GM19238 (cell line): Measurements from ENCODE around the gene PAM16.

Experiments used
- DNase-seq: peaks from one replicate; pipeline ENCODE4 v3.0.0; 2011; ENCODE audit warnings: low spot score; ENCODE audit not compliant: insufficient read length

PAM16 gene

DNA sequence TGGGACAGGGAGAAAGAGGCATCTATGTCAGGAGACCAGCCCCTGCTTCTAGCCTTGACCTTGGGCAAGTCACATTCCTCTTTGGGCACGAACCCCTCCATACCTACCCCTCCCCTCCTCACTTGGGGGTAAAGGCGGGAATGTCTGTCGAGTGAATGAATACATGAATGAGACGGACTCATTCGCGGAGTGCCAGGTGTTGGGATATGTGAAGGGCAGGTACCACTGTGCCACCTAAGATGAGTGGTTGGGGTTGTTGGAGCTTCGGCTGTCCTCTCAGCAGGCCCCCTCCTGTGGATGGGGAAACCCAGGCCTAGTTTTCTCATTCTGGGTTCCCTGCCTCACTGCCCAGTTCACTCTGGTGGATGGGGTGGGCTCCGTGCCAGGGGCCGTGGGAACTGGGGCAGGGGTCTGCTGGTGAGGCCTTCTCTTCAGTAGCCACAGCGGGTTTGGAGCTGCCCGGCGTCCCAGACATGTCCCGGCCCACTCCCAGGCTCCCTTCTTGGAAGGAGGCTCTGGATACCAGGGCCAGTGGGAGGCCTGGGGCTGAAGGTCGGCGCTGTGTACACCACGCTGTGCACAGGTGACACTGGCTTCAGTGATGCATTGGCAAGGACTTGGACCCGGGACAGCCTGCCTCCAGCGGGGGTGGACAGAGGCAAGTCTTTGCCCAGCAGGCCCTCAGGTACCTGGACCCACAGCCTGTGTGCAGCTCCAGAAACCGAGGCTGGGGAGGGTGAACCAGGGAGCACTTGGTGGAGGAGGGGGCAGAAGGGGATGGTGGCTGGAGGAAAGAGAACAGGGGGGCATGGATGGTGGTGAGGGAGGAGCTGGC is 29.6 kb downstream of the PAM16 start:
- no peak for DNase-seq

DNA sequence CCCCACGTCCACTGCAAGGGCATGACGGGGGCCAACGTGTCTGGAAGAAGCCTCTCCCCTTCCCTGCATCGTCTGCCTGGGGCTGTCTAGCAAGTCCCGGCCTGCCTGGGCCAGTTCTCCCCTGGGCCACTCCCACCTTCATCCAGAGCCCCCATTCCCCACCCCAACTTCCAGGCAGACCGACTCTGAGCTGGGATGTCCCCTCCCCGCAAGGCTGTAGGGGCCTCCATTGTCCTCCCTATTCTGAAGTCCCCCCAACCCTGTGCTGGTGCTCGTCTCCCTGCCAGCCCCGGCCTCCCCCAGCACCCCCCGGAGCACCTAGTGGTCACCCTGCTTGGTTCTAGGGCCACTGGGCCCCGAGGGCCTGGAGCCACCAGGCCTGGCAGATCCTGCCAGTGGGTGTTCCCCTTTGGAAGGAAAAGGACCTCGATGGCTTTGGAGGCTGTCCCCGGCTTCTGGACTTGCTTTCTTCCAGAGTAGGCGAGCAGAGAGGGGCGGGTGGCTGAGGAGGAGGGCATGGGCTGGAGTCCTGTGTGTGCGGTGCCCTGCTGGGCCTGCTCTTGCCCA is 30.5 kb downstream of the PAM16 start:
- no peak for DNase-seq

GRCh38 chr16:4319454-4320421 is 31.4 kb downstream of the PAM16 start:
- no peak for DNase-seq

GRCh38 chr16:4318967-4319366 is 32.2 kb downstream of the PAM16 start:
- no peak for DNase-seq

DNA sequence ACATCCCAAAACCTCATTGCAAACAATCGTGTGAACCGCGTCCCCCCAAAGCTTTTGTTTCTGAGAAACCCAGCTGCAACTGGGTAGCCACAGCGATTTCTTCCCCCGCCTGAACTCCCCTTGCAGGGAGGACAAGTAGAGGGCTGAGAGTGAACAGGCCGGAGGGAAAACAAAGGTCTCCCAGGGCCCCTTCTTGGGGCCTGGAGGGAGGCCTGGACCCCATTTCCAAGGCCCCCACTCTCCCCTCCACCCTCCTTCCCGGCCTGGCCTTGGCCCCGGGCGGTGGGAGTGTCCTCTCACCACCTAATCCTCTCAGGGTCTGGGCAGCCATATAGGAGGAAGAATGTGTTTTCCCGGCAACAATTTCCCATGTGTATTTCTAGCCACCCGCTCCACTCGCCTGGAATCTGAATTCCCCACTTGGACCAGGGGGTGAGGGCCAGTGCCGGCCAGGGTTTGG is 32.6 kb downstream of the PAM16 start:
- no peak for DNase-seq

DNA sequence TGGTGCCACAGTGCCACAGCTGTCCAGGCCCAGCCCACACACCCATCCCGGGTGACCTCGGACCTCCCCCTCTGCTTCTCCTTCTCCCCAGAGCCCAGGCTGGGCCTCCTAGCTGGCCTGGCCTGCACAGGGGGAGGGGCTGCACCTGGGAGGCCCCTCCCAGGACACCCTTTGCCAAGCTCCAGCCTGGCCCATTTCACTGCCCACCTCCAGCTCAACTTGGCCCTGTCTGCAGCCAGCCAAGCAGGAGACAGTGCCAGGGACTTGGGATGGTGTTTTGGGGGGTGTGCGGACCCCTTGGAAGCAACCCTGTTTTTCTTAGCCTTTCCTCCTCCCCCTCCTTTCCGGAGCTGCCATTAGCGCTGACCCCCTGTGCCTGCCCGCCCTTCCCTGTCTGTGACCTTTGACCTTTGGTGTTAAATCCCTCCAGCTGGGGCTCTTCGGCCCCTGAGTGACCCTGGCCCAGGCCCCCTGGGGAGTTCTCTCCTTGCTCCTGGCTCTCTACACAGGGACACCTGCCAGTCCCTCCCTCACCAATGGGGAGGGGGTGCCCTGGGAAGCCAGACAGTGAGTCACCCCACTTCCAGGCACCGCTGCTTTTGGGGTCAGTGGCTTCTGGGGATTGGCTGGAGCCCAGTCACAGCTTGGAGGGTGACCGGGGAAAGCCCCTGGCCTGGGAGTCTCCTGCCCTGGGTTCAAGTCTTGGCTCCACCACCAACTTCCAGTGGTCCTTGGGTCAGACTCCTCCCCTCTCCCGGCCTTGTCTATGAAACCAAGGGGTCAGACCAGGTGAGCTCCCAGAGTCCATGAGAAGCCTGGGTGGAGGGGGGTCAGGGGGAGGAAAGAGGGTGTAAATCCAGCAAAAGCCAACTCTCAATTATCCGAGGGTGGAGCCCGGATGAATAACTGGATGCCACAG is 33.3 kb downstream of the PAM16 start:
- no peak for DNase-seq

DNA sequence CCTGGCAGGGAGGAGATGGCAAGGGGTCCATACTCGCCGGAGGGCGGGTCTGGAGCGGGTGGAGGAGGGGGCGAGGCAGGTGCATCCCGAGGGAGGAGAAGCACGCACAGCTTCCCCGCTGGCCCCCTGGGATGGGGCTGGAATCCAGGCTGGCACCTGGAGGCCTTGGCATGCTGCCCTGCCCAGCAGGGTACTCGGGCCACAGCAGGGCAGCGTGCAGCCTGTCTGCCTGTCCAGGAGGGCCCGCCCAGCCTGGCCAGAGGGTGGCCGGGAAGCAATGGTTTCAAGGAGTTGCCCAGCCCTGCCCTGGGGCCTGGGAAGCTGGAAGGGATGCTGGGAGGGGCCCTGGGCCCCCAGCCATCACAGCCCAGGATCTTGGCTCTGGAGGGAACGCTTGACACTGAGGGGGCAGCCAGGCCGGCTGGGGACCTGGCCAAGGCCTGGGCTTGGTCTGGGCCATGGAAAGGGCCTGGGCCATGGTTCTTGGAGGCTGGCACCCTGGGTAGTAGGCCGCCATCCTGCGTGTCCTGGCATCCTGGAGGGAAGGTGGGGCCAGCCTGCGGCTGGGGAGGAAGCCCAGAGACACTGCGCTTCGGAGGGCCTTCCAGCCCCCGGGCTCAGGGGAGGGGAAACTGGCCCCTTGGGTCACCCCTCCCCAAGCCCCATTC is 34.1 kb downstream of the PAM16 start:
- no peak for DNase-seq

DNA sequence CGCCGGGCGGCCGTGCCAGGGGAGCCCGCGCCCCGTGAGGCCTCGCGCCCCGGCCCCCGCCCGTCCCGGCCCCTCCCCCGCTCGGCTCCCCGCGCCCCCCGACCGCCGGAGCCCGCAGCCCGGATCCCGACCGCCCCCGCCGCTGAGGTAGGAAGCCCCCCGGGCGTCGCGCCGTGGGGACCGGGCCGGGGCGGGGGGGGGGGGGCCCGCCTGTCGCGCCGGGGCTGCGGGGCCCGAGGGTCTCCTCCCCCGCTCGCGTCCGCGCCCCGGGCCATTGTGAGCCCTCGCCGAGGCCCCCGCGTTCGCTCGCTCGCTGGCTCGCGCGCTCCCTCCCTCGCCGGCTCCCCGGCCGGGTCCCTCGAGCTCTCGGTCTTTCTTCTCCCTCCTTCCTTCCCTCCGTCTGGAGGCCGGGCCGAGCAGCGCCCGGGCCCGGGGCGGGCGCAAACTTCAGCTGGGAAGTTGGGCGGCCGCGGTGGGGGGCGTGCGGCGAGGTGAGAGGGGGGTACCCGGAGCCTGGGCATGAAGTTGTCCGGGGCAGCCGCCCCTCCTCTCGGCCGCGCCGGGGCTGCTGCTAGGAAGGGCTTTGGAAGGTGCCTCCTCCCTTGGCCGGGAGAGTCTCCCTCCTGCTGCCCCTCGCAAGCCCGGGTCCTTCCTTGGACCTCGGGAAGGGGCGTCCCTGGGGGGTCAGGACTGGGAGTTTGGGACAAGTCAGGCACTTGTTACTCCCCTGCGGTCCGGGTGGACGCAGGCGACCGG is 34.8 kb downstream of the PAM16 start:
- no peak for DNase-seq

GRCh38 chr16:4315186-4316107 is 35.7 kb downstream of the PAM16 start, which contains the start of gene GLIS2:
Gene GLIS2, plus strand, starts transcription at chr16:4316067. Its CDS starts 16,214 bp downstream, at chr16:4332281.
- no peak for DNase-seq

GRCh38 chr16:4314532-4315185 is 36.5 kb downstream of the PAM16 start:
- DNase-seq = no peak

DNA sequence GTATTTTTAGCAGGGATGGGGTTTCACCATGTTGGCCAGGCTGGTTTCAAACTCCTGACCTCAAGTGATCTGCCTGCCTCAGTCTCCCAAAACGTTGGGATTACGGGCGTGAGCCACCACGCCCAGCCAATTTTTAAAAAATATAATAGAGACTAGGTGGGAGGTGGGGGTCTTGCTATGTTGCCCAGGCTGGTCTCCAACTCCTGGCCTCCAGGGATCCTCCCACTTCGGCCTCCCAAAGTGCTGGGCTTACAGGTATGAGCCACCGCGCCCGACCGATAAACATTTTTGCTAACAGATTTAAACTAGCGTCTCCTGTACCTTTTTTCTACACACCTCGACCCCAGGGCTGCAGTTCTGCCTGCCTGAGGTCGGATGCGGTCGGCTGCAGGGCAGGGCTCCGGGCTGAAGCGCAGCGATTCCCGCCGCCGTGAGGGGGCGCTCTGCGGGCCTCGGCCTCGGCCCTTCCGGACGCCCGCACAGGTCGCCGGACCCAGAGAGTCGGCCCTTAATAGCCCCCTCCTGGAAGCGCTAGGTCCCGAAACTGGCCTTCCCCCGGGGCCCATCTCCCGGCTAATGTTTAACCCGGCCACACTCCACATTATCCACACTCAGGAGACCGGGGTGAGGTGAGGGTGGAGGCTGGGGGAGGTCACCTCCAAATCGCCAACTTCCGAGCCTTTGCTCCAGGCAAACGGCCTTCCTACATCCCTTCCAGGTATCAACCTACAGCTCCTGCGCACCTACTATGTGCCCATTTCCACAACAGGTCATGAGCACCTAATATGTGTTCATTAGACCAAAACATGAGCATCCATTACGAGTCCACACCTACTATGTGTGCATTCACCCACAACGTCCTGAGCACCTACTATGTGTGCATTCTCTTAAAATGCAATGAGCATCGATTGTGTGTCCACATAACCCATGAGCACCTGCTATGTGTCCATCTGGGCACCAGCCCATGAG is 37.3 kb downstream of the PAM16 start:
- peak; percentile 85 for DNase-seq

- DNase-seq = no peak
Measured at GRCh38 chr16:4309833-4310266, 41.3 kb downstream of the PAM16 start.

GRCh38 chr16:4309102-4309832 is 41.9 kb downstream of the PAM16 start:
- DNase-seq = no peak

- DNase-seq = peak; percentile 95
Measured at GRCh38 chr16:4307215-4308037, 43.7 kb downstream of the PAM16 start.
